HepG2 (cell line): ENCODE data around the gene CCDC154. TPM values are rescaled to one million over a fixed set of nuclear protein-coding genes. Genes with fewer than 3 reads are reported as not detected.
A peak's percentile ranks its signal among the peaks of the same experiment; 100 is the strongest.

Experiments used
- ADNP ChIP-seq: sonication (generic); formaldehyde crosslinking; IDR thresholded peaks from 2 replicates; pipeline ENCODE4 v1.4.0; 2020; ENCODE audit warnings: missing genetic modification reagents
- AGO2 ChIP-seq: fragments of 200-400 bp; formaldehyde crosslinking; optimal IDR thresholded peaks from 2 replicates; pipeline ENCODE3; 2017; ENCODE audit warnings: mild to moderate bottlenecking, low read depth, low read length, moderate library complexity
- ARNT2 ChIP-seq: sonication (generic); formaldehyde crosslinking; IDR thresholded peaks from 2 replicates; pipeline ENCODE4 v1.8.0; 2022; ENCODE audit warnings: mild to moderate bottlenecking, low read depth, missing genetic modification reagents, moderate library complexity
- ATF7 ChIP-seq, 2 experiments: fragments of 450-650 bp in 1 of 2; sonication (generic) in 1 of 2; formaldehyde crosslinking in 1 of 2; IDR thresholded peaks; 2 replicates each; pipeline versions ENCODE4 v1.4.0 to v1.6.1; 2016 to 2020; ENCODE audit warnings: antibody characterized with exemption in 1 of 2, mild to moderate bottlenecking in 1 of 2, missing genetic modification reagents in 1 of 2
- CERS6 ChIP-seq: sonication (generic); formaldehyde crosslinking; IDR thresholded peaks from 2 replicates; pipeline ENCODE4 v1.5.0; 2020; ENCODE audit warnings: missing genetic modification reagents
- GTF3A ChIP-seq: sonication (generic); formaldehyde crosslinking; conservative IDR thresholded peaks from 2 replicates; pipeline ENCODE4 v1.4.0; 2020; ENCODE audit warnings: mild to moderate bottlenecking, missing genetic modification reagents
- HOXA9 ChIP-seq: sonication (generic); formaldehyde crosslinking; IDR thresholded peaks from 2 replicates; pipeline ENCODE4 v1.8.1; 2022; ENCODE audit warnings: missing genetic modification reagents, mild to moderate bottlenecking, moderate library complexity, borderline replicate concordance
- MAFG ChIP-seq: sonication (generic); formaldehyde crosslinking; IDR thresholded peaks from 2 replicates; pipeline ENCODE4 v1.5.1; 2020; ENCODE audit warnings: mild to moderate bottlenecking, missing genetic modification reagents
- MXD4 ChIP-seq: IDR thresholded peaks from 2 replicates; pipeline ENCODE4 v1.6.1; 2016; ENCODE audit warnings: mild to moderate bottlenecking, missing biosample characterization, missing genetic modification reagents
- NR0B2 ChIP-seq: sonication (generic); formaldehyde crosslinking; IDR thresholded peaks from 2 replicates; pipeline ENCODE4 v1.4.0; 2020; ENCODE audit warnings: mild to moderate bottlenecking, missing genetic modification reagents
- POGK ChIP-seq: sonication (generic); formaldehyde crosslinking; conservative IDR thresholded peaks from 2 replicates; pipeline ENCODE4 v1.8.0; 2022; ENCODE audit warnings: mild to moderate bottlenecking, moderate library complexity, missing genetic modification reagents
- SNAPC5 ChIP-seq: sonication (generic); formaldehyde crosslinking; IDR thresholded peaks from 2 replicates; pipeline ENCODE4 v1.8.1; 2023; ENCODE audit warnings: mild to moderate bottlenecking, missing genetic modification reagents, borderline replicate concordance
- SOX6 ChIP-seq, 2 experiments: fragments of 450-650 bp in 1 of 2; sonication (generic) in 1 of 2; formaldehyde crosslinking in 1 of 2; IDR thresholded peaks; 2 replicates each; pipeline versions ENCODE4 v1.4.0 to v1.6.1; 2017 to 2020; ENCODE audit warnings: antibody characterized with exemption in 1 of 2, mild to moderate bottlenecking in 1 of 2, missing genetic modification reagents in 1 of 2
- TSC22D2 ChIP-seq: sonication (generic); formaldehyde crosslinking; IDR thresholded peaks from 2 replicates; pipeline ENCODE4 v1.5.1; 2020; ENCODE audit warnings: missing genetic modification reagents, mild to moderate bottlenecking, borderline replicate concordance
- WIZ ChIP-seq: sonication (generic); formaldehyde crosslinking; IDR thresholded peaks from 2 replicates; pipeline ENCODE4 v1.5.1; 2020; ENCODE audit warnings: mild to moderate bottlenecking, missing genetic modification reagents
- ZKSCAN8 ChIP-seq: IDR thresholded peaks from 2 replicates; pipeline ENCODE4 v1.6.1; 2016; ENCODE audit warnings: borderline replicate concordance, missing genetic modification reagents, missing compliant biosample characterization
- ZNF138 ChIP-seq: sonication (generic); formaldehyde crosslinking; IDR thresholded peaks from 2 replicates; pipeline ENCODE4 v1.5.0; 2020; ENCODE audit warnings: mild to moderate bottlenecking, low read depth, missing genetic modification reagents
- ZNF17 ChIP-seq: sonication (generic); formaldehyde crosslinking; IDR thresholded peaks from 2 replicates; pipeline ENCODE4 v1.5.0; 2020; ENCODE audit warnings: mild to moderate bottlenecking, missing genetic modification reagents
- ZNF737 ChIP-seq: sonication (generic); formaldehyde crosslinking; IDR thresholded peaks from 2 replicates; pipeline ENCODE4 v1.5.0; 2020; ENCODE audit warnings: missing genetic modification reagents, mild to moderate bottlenecking, borderline replicate concordance
- ZNF790 ChIP-seq: sonication (generic); formaldehyde crosslinking; IDR thresholded peaks from 2 replicates; pipeline ENCODE4 v1.8.0; 2022; ENCODE audit warnings: missing genetic modification reagents, mild to moderate bottlenecking, borderline replicate concordance
- ZNF800 ChIP-seq: sonication (generic); formaldehyde crosslinking; IDR thresholded peaks from 2 replicates; pipeline ENCODE4 v1.4.0; 2020; ENCODE audit warnings: missing genetic modification reagents
- ZSCAN21 ChIP-seq: sonication (generic); formaldehyde crosslinking; IDR thresholded peaks from 2 replicates; pipeline ENCODE4 v1.8.0; 2022; ENCODE audit warnings: mild to moderate bottlenecking, missing genetic modification reagents, moderate library complexity, borderline replicate concordance
- ZSCAN25 ChIP-seq: sonication (generic); formaldehyde crosslinking; IDR thresholded peaks from 2 replicates; pipeline ENCODE4 v1.8.0; 2022; ENCODE audit warnings: mild to moderate bottlenecking, missing genetic modification reagents
- polyA plus RNA-seq, 8 experiments: library from polyadenylated mRNA; depleted of rRNA in 3 of 8; stranded (reverse) in 7 of 8; unstranded in 1 of 8; fragments of >200 nt; fragmentation: Illumina TruSeq in 4 of 8; extraction: Trizol in 4 of 8; gene quantifications; 2 replicates each; pipeline versions ENCODE4 v1.2.1 to v1.2.3, GENCODE V29; 2011 to 2016; ENCODE audit warnings: low read depth in 4 of 8, missing spikeins in 1 of 8, mixed read lengths in 1 of 8; ENCODE audit not compliant: insufficient read depth in 1 of 8
- total RNA-seq, 5 experiments: library from RNA; depleted of rRNA; stranded (reverse); fragments of >200 nt; fragmentation: Illumina TruSeq; extraction: Trizol; gene quantifications; 2 replicates each; pipeline ENCODE4 v1.2.3, GENCODE V29; 2016; ENCODE audit warnings: low read depth in 1 of 5

Gene CCDC154
- total and polyA plus RNA-seq, 2 of the 13 experiments (the other 11 are each of a cell fraction or from before 2014, with no cell fraction given): 0.92 to 1.5 TPM

GRCh38 chr16:1474796-1475551, 30.6 kb upstream of the CCDC154 start, which contains the start of gene CLCN7 (continued):
- no peak for TF ChIP-seq ZNF17
- TF ChIP-seq AGO2: peak; percentile 74
- TF ChIP-seq ZNF800 (CRISPR knock-in tag): no peak
- peak; percentile 95; the same call in 1 of the 2 replicates for TF ChIP-seq HOXA9 (CRISPR knock-in tag)
- TF ChIP-seq MAFG (CRISPR knock-in tag): no peak
- TF ChIP-seq NR0B2 (CRISPR knock-in tag): peak; percentile 97
- no peak for TF ChIP-seq SOX6 (IDR thresholded peaks at IDR 0.05)
- TF ChIP-seq SOX6 (CRISPR knock-in tag; IDR thresholded peaks at IDR 0.05): no peak
- peak; percentile 80; the same call in 1 of the 2 replicates for TF ChIP-seq ZNF790 (CRISPR knock-in tag)
- peak; percentile 66; the same call in 1 of the 2 replicates for TF ChIP-seq TSC22D2 (CRISPR knock-in tag)
- TF ChIP-seq ADNP: no peak
- 0 out of 2 replicates have a peak, but pooled peaks have one; percentile 19 for TF ChIP-seq ZKSCAN8 (CRISPR knock-in tag)
- TF ChIP-seq ZNF737 (CRISPR knock-in tag): no peak
- peak; percentile 91 for TF ChIP-seq ARNT2 (CRISPR knock-in tag)
- peak; percentile 75; the same call in 1 of the 2 replicates for TF ChIP-seq ZSCAN21 (CRISPR knock-in tag)
- TF ChIP-seq ZSCAN25 (CRISPR knock-in tag): peak; percentile 66; the same call in 1 of the 2 replicates
- TF ChIP-seq WIZ (CRISPR knock-in tag): peak; percentile 65; the same call in 1 of the 2 replicates
- TF ChIP-seq MXD4: peak; percentile 97
- peak; percentile 87 for TF ChIP-seq POGK (CRISPR knock-in tag)
- TF ChIP-seq CERS6: no peak
- no peak for TF ChIP-seq ATF7 (IDR thresholded peaks at IDR 0.05)
- no peak; the same call in 1 of the 2 replicates for TF ChIP-seq ATF7 (CRISPR knock-in tag; IDR thresholded peaks at IDR 0.05)
- peak; percentile 73 for TF ChIP-seq ZNF138 (CRISPR knock-in tag)
- TF ChIP-seq SNAPC5 (CRISPR knock-in tag): no peak
- no peak for TF ChIP-seq GTF3A (CRISPR knock-in tag)
